ENCODE results near the gene ARID2.

DNA sequence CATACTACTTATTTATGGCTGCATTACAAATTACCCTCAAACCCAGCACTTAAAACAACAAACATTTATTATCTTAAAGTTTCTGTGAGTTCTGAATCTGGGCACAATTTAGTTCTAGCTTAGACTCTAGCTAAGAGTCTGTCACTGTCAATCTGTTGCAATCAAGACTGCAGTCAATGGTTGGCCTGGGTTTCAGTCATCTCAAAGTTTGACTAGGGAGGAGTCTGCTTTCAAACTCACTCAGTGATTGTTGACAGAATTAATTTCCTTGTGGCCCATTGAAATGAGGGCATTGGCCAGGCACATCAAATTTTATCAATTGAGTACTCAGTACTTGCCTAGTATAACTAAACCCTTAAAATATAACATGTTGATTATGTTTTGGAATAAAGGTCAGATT lies 51.6 kb downstream of the ARID2 start:
- TF ChIP-seq EZH2phosphoT487 (IDR thresholded peaks at IDR 0.05; ENCODE audit: insufficient read depth, low read depth) (no peak), EZH2 (IDR thresholded peaks at IDR 0.05; ENCODE audit: insufficient read depth, poor library complexity, severe bottlenecking) (no peak)

All from GM23248 (cell line).